Neural progenitor cell (in vitro differentiated cells): ENCODE data around the gene THRB. TPM values are rescaled to one million over a fixed set of nuclear protein-coding genes. Genes with fewer than 3 reads are reported as not detected.
A peak's percentile ranks its signal among the peaks of the same experiment; 100 is the strongest.

Source experiments
- DNase-seq: peaks from one replicate; pipeline ENCODE4 v3.0.0-alpha.2; 2016; ENCODE audit warnings: low spot score
- H2AFZ ChIP-seq: fragments of 200-600 bp; sonication (generic); replicated peaks from 2 replicates; pipeline ENCODE4 v1.6.1; 2016; ENCODE audit warnings: antibody characterized with exemption
- H3F3A ChIP-seq: fragments of 200-600 bp; sonication (generic); 2 replicates; pipeline ENCODE4 v1.6.1; 2016; ENCODE audit warnings: antibody characterized with exemption, low read depth
- H3K27ac ChIP-seq: fragments of 200-600 bp; sonication (generic); 2 replicates; pipeline ENCODE4 v1.5.1; 2016; ENCODE audit warnings: mild to moderate bottlenecking
- H3K27me3 ChIP-seq: fragments of 200-600 bp; sonication (generic); 2 replicates; pipeline ENCODE4 v1.6.1; 2016; ENCODE audit warnings: mild to moderate bottlenecking, moderate library complexity
- H3K36me3 ChIP-seq: fragments of 200-600 bp; sonication (generic); 2 replicates; pipeline ENCODE4 v1.5.1; 2016
- H3K4me1 ChIP-seq: fragments of 200-600 bp; sonication (generic); 2 replicates; pipeline ENCODE4 v1.6.1; 2016; ENCODE audit warnings: mixed run types
- H3K4me2 ChIP-seq: fragments of 200-600 bp; sonication (generic); 2 replicates; pipeline ENCODE4 v1.6.1; 2016
- H3K4me3 ChIP-seq: fragments of 200-600 bp; sonication (generic); 2 replicates; pipeline ENCODE4 v1.5.1; 2016
- H3K79me2 ChIP-seq: fragments of 200-600 bp; sonication (generic); 2 replicates; pipeline ENCODE4 v1.6.1; 2016; ENCODE audit warnings: low read depth
- H3K9ac ChIP-seq: fragments of 200-600 bp; sonication (generic); 2 replicates; pipeline ENCODE4 v1.6.1; 2016
- H3K9me3 ChIP-seq: fragments of 200-600 bp; sonication (generic); 2 replicates; pipeline ENCODE4 v1.5.1; 2016; ENCODE audit warnings: low read depth
- H4K20me1 ChIP-seq: fragments of 200-600 bp; sonication (generic); 2 replicates; pipeline ENCODE4 v1.6.1; 2016; ENCODE audit warnings: low read depth
- H3K27ac Mint-ChIP-seq: 3 replicates; pipeline ENCODE4 v1.8.0; 2021; ENCODE audit warnings: mixed read lengths
- H3K27me3 Mint-ChIP-seq: 2 replicates; pipeline ENCODE4 v1.8.0; 2022; ENCODE audit warnings: low read depth, mild to moderate bottlenecking, inconsistent platforms, moderate library complexity, mixed read lengths; ENCODE audit not compliant: insufficient read depth
- H3K36me3 Mint-ChIP-seq: 3 replicates; pipeline ENCODE4 v1.8.0; 2021; ENCODE audit warnings: mixed read lengths
- H3K4me1 Mint-ChIP-seq: 3 replicates; pipeline ENCODE4 v1.8.0; 2021; ENCODE audit warnings: mixed read lengths
- H3K4me3 Mint-ChIP-seq: 3 replicates; pipeline ENCODE4 v1.8.0; 2021; ENCODE audit warnings: mild to moderate bottlenecking, moderate library complexity, mixed read lengths
- H3K9me3 Mint-ChIP-seq: 3 replicates; pipeline ENCODE4 v1.8.0; 2020; ENCODE audit warnings: mixed read lengths
- CTCF ChIP-seq: fragments of 200-600 bp; sonication (generic); IDR thresholded peaks from 2 replicates; pipeline ENCODE4 v1.5.1; 2017; ENCODE audit warnings: antibody characterized with exemption, mild to moderate bottlenecking
- EZH2 ChIP-seq: fragments of 200-600 bp; sonication (generic); IDR thresholded peaks from 2 replicates; pipeline ENCODE4 v1.6.1; 2017; ENCODE audit warnings: antibody characterized with exemption, mild to moderate bottlenecking, moderate library complexity
- EZH2phosphoT487 ChIP-seq: fragments of 200-600 bp; sonication (generic); IDR thresholded peaks from 2 replicates; pipeline ENCODE4 v1.6.1; 2017; ENCODE audit warnings: antibody characterized with exemption
- total RNA-seq: library from RNA; depleted of rRNA; stranded (reverse); fragments of >200 nt; gene quantifications from 2 replicates; pipeline ENCODE4 v1.2.3, GENCODE V29; 2015; ENCODE audit warnings: low replicate concordance

THRB gene
- total RNA-seq, 1 donor from 2014 or later, result 1.2 TPM

DNA sequence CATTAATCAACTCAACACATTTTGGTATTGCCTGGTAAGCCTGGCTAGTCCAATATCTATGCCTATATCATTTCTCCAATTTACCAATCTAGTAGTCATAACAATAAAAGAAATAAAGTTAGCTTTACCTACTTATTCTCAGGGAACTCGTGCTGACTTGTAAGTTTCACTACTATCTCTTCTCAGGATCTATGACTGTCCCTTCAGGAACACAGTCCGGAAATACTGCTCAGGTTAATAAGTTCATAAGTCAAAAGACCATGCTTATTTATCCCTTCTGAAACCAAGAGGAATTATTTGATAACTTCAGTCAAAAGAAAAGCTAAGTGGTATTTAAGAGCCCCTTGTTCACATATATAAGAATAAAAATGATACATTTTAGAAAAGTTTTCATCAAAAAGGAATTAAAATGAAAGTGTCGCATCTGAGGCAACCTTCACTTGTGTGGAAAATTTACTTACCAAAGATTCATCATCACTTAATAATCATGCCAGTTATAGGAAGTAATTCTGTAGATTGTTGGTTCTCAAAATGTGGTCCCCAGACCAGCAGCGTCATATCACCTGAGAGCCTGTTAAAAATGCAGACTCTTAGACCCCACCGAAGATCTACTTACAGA lies 15.5 kb upstream of the THRB start:
- H3K27me3 ChIP-seq, result no peaks in the 10 kb centered on the region
- no peak overlapping the region for H3K27ac ChIP-seq
- no peaks in the 10 kb centered on the region for H3K36me3 ChIP-seq
- peaks cover 4% of the 10 kb centered on the region for H3K27me3 Mint-ChIP-seq
- H3F3A ChIP-seq, result no peaks in the 10 kb centered on the region
- no peak overlapping the region for H3K4me3 Mint-ChIP-seq
- H3K36me3 Mint-ChIP-seq, result no peaks in the 10 kb centered on the region
- no peaks in the 10 kb centered on the region for H3K4me1 ChIP-seq
- peaks cover 4% of the 10 kb centered on the region for H3K4me1 Mint-ChIP-seq
- no peak overlapping the region for H3K9ac ChIP-seq
- H3K4me3 ChIP-seq, result no peak overlapping the region
- no peaks in the 10 kb centered on the region for H3K9me3 ChIP-seq
- no peak for DNase-seq
- H2AFZ ChIP-seq, result no peak overlapping the region
- no peak overlapping the region for H3K4me2 ChIP-seq
- TF ChIP-seq CTCF (no peak), EZH2phosphoT487 (no peak)
- no peaks in the 10 kb centered on the region for H4K20me1 ChIP-seq
- no peaks in the 10 kb centered on the region for H3K79me2 ChIP-seq
- no peaks in the 10 kb centered on the region for H3K9me3 Mint-ChIP-seq
- no peak overlapping the region for H3K27ac Mint-ChIP-seq

DNA sequence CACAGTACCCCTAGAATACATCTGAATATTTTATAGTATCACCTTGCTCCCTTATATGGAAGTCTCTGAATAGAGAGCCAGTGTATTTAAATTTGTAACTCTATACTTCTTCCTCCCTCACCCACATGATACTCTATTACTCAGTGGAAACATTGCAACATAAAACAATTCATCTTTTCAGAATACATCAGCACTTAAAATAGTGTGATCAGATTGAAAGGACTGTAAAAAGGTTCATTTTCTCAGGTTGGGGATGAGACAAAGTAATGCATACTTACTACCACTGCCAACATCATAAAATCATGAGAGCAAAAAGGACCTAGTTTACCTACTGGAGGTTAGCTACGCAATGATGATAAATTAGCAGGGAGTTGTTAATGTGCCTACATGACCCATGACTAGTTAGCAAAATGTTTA lies 13.8 kb upstream of the THRB start:
- H3K27me3 Mint-ChIP-seq, result peaks cover 4% of the 10 kb centered on the region

GRCh38 chr3:24507776-24508422 lies 13.2 kb upstream of the THRB start:
- H3K27me3 Mint-ChIP-seq, result peaks cover 4% of the 10 kb centered on the region
- Histone ChIP-seq H3K79me2 (no peaks in the 10 kb centered on the region), H3K27me3 (no peaks in the 10 kb centered on the region), H3K4me3 (no peak overlapping the region), H3K36me3 (no peaks in the 10 kb centered on the region), H3K9ac (no peak overlapping the region), H3K4me1 (no peaks in the 10 kb centered on the region), H4K20me1 (no peaks in the 10 kb centered on the region), H3K4me2 (no peak overlapping the region), H3K27ac (no peak overlapping the region), H3K9me3 (no peaks in the 10 kb centered on the region), H2AFZ (peak overlapping the region; percentile 2), H3F3A (no peaks in the 10 kb centered on the region)
- TF ChIP-seq CTCF (no peak), EZH2 (no peak), EZH2phosphoT487 (no peak)
- H3K9me3 Mint-ChIP-seq, result no peaks in the 10 kb centered on the region
- no peak overlapping the region for H3K27ac Mint-ChIP-seq
- H3K4me1 Mint-ChIP-seq, result peaks cover 4% of the 10 kb centered on the region
- no peak for DNase-seq
- H3K4me3 Mint-ChIP-seq, result no peak overlapping the region
- no peaks in the 10 kb centered on the region for H3K36me3 Mint-ChIP-seq

More for the DNA sequence above, 13.8 kb upstream of the THRB start:
- Histone ChIP-seq H3K4me2 (no peak overlapping the region), H3K4me3 (no peak overlapping the region), H3F3A (no peaks in the 10 kb centered on the region), H3K27ac (no peak overlapping the region), H3K79me2 (no peaks in the 10 kb centered on the region), H3K9me3 (no peaks in the 10 kb centered on the region), H4K20me1 (no peaks in the 10 kb centered on the region), H3K4me1 (no peaks in the 10 kb centered on the region), H3K27me3 (no peaks in the 10 kb centered on the region), H3K9ac (no peak overlapping the region), H2AFZ (no peak overlapping the region), H3K36me3 (no peaks in the 10 kb centered on the region)
- Mint-ChIP-seq H3K4me3 (no peak overlapping the region), H3K9me3 (no peaks in the 10 kb centered on the region), H3K4me1 (peaks cover 4% of the 10 kb centered on the region), H3K36me3 (no peaks in the 10 kb centered on the region), H3K27ac (no peak overlapping the region)
- DNase-seq, result no peak
- no peak for TF ChIP-seq EZH2phosphoT487
- TF ChIP-seq EZH2, result no peak
